Heart left ventricle (tissue), 13 donors: ENCODE results near the gene SKIC8.

Source experiments
- CTCF ChIP-seq, 12 donors: fragments of 200-600 bp; sonication (generic) in 4 of 12; IDR thresholded peaks; one replicate each; pipeline versions ENCODE4 v1.5.0 to v1.8.0; 2018 to 2022; ENCODE audit warnings: antibody characterized with exemption in 12 of 12, mild to moderate bottlenecking in 5 of 12
- POLR2A ChIP-seq, 2 donors: fragments of 450-650 bp; IDR thresholded peaks; one replicate each; pipeline ENCODE4 v1.6.1; 2017; ENCODE audit warnings: antibody characterized with exemption in 2 of 2, mild to moderate bottlenecking in 2 of 2, moderate library complexity in 2 of 2
- donor health status: ischemic (EF 13 %, LVEDD 7.1; RV severe dilation, severe dysfunction).
- donor health status: DM: no; HTN: yes; CAD: no.
- donor health status: DM: no; HTN: no; CAD: no.
- donor health status: ischemic (EF 25% LVEDD 6.9; RV normal size, moderate dysfunction).
- donor health status: ischemic (EF 25% LVEDD 5.7; RV mildly dilated, moderate dysfunction).
- donor health status: ischemic (EF 35%, LVEDD 5.7; RV mildly dilated, moderate dysfunction).
- donor health status: nonischemic (EF 11% LVEDD 7.7; RV severe dilation, severe dysfunction).
- donor health status: DM: yes; HTN: yes; CAD: no.
- donor health status: PGD.
- donor health status: ischemic (EF 29% LVEDD 5.4; RV normal size, mild dysfunction).
- donor health status: nonischemic (EF 23%, LVEDD 6.1; RV moderate dilation, normal function).

- TF ChIP-seq POLR2A (IDR thresholded peaks at IDR 0.05) = no peak
- TF ChIP-seq CTCF (IDR thresholded peaks at IDR 0.05) = no peak
These were observed 28.1 kb upstream of the SKIC8 start for GRCh38 chr15:78327466-78327865.
